Liver (tissue), 9 donors: ENCODE measurements around the gene PXDN. TPM values are rescaled to one million over a fixed set of nuclear protein-coding genes. Genes with fewer than 3 reads are reported as not detected.

Source experiments
- DNase-seq: peaks from one replicate; pipeline ENCODE4 v3.0.0-alpha.2; 2017; ENCODE audit warnings: low spot score
- H3K27ac ChIP-seq, 2 donors: one replicate each; pipeline ENCODE4 v1.7.0; 2013; ENCODE audit warnings: inconsistent platforms in 2 of 2, low read length in 2 of 2, control low read depth in 1 of 2, low read depth in 1 of 2, mild to moderate bottlenecking in 1 of 2
- H3K27me3 ChIP-seq, 4 donors: one replicate each; pipeline versions ENCODE4 v1.6.1 to v1.7.0; 2013; ENCODE audit warnings: low read length in 3 of 4, inconsistent platforms in 1 of 4, mild to moderate bottlenecking in 1 of 4, moderate library complexity in 1 of 4; ENCODE audit not compliant: control insufficient read depth in 4 of 4, insufficient read depth in 4 of 4
- H3K36me3 ChIP-seq, 4 donors: one replicate each; pipeline versions ENCODE4 v1.6.1 to v1.7.0; 2013; ENCODE audit warnings: low read length in 3 of 4, mild to moderate bottlenecking in 3 of 4, low read depth in 1 of 4, moderate library complexity in 1 of 4; ENCODE audit not compliant: control insufficient read depth in 4 of 4, insufficient read depth in 3 of 4
- H3K4me1 ChIP-seq, 4 donors: one replicate each; pipeline versions ENCODE4 v1.6.1 to v1.7.0; 2013; ENCODE audit warnings: low read length in 3 of 4, mild to moderate bottlenecking in 3 of 4, moderate library complexity in 1 of 4; ENCODE audit not compliant: control insufficient read depth in 4 of 4, insufficient read depth in 4 of 4
- H3K4me3 ChIP-seq, 3 donors: one replicate each; pipeline versions ENCODE4 v1.6.1 to v1.7.0; 2013; ENCODE audit warnings: low read length in 3 of 3, control low read depth in 1 of 3, low read depth in 1 of 3, mild to moderate bottlenecking in 1 of 3
- H3K9ac ChIP-seq, 2 donors: one replicate each; pipeline ENCODE4 v1.7.0; 2013; ENCODE audit warnings: low read length in 2 of 2, mild to moderate bottlenecking in 2 of 2, moderate library complexity in 2 of 2, control low read depth in 1 of 2, low read depth in 1 of 2
- H3K9me3 ChIP-seq, 4 donors: one replicate each; pipeline versions ENCODE4 v1.6.1 to v1.7.0; 2013; ENCODE audit warnings: low read length in 3 of 4; ENCODE audit not compliant: control insufficient read depth in 4 of 4
- CTCF ChIP-seq: fragments of 150-350 bp; IDR thresholded peaks from 2 replicates; pipeline ENCODE4 v1.5.1; 2017; ENCODE audit warnings: improper control_type of control experiment, low read depth, low read length; ENCODE audit not compliant: missing input control
- EGR1 ChIP-seq, 2 donors: IDR thresholded peaks; 2 replicates each; pipeline ENCODE4 v1.6.1; 2016 to 2018; ENCODE audit warnings: antibody characterized with exemption in 2 of 2, low read depth in 2 of 2
- FOXA1 ChIP-seq: IDR thresholded peaks from 2 replicates; pipeline ENCODE4 v1.6.1; 2016; ENCODE audit warnings: antibody characterized with exemption
- FOXA2 ChIP-seq: IDR thresholded peaks from 2 replicates; pipeline ENCODE4 v1.6.1; 2016; ENCODE audit warnings: antibody characterized with exemption
- GABPA ChIP-seq, 2 donors: IDR thresholded peaks in 1 of 2; conservative IDR thresholded peaks in 1 of 2; 2 replicates each; pipeline ENCODE4 v1.6.1; 2016; ENCODE audit warnings: antibody characterized with exemption in 2 of 2, mild to moderate bottlenecking in 1 of 2, moderate library complexity in 1 of 2
- HNF4G ChIP-seq: IDR thresholded peaks from 2 replicates; pipeline ENCODE4 v1.6.1; 2016; ENCODE audit warnings: antibody characterized with exemption
- JUND ChIP-seq, 2 donors: IDR thresholded peaks; 2 replicates each; pipeline ENCODE4 v1.6.1; 2016; ENCODE audit warnings: antibody characterized with exemption in 2 of 2
- RAD21 ChIP-seq, 2 donors: IDR thresholded peaks; 2 replicates each; pipeline ENCODE4 v1.6.1; 2016; ENCODE audit warnings: antibody characterized with exemption in 2 of 2, mild to moderate bottlenecking in 2 of 2
- REST ChIP-seq: IDR thresholded peaks from 2 replicates; pipeline ENCODE4 v1.6.1; 2016; ENCODE audit warnings: antibody characterized with exemption, mild to moderate bottlenecking
- RXRA ChIP-seq, 2 donors: IDR thresholded peaks; 2 replicates each; pipeline ENCODE4 v1.6.1; 2017 to 2018; ENCODE audit warnings: antibody characterized with exemption in 2 of 2, mild to moderate bottlenecking in 1 of 2
- SP1 ChIP-seq: IDR thresholded peaks from 2 replicates; pipeline ENCODE4 v1.6.1; 2018; ENCODE audit warnings: antibody characterized with exemption, mild to moderate bottlenecking
- YY1 ChIP-seq: IDR thresholded peaks from 2 replicates; pipeline ENCODE4 v1.6.1; 2016; ENCODE audit warnings: antibody characterized with exemption, mild to moderate bottlenecking
- whole genome bisulfite sequencing: extraction: QIAGEN DNeasy Blood & Tissue Kit; methylation state at CpG from one replicate; pipeline ENCODE4 v1.1.7; 2013; 5-methylcytosine and 5-hydroxymethylcytosine counted together
- polyA plus RNA-seq, 2 donors: library from polyadenylated mRNA; stranded (reverse) in 1 of 2; unstranded in 1 of 2; fragments of 200-250 nt in 1 of 2; fragments of >200 nt in 1 of 2; fragmentation: Nextera tagmentation in 1 of 2; extraction: Ambion mirVana in 1 of 2; gene quantifications; one replicate each; pipeline versions ENCODE4 v1.2.1 to v1.2.3, GENCODE V29; 2013 to 2015
- total RNA-seq, 2 donors: library from RNA; depleted of rRNA; stranded (reverse); fragments of >200 nt; gene quantifications; one replicate each; pipeline ENCODE4 v1.2.3, GENCODE V29; 2014
- TF ChIP-seq, protein P1 (sequence below): IDR thresholded peaks from 2 replicates; pipeline ENCODE4 v1.6.1; 2016; ENCODE audit warnings: antibody characterized with exemption
- donor health status: healthy.
- donor health status: healthy.
- donor health status: healthy.
- donor health status: healthy.
- donor health status: healthy.

The PXDN gene
- total and polyA plus RNA-seq, 4 donors = 4.2 to 21.5 (median 16.9) TPM

- H3K27me3 ChIP-seq = no peaks in the 10 kb centered on the region
- no peaks in the 10 kb centered on the region for H3K9me3 ChIP-seq
- H3K9ac ChIP-seq = no peak overlapping the region
- H3K4me1 ChIP-seq = no peaks in the 10 kb centered on the region
- TF ChIP-seq, protein P1, sequence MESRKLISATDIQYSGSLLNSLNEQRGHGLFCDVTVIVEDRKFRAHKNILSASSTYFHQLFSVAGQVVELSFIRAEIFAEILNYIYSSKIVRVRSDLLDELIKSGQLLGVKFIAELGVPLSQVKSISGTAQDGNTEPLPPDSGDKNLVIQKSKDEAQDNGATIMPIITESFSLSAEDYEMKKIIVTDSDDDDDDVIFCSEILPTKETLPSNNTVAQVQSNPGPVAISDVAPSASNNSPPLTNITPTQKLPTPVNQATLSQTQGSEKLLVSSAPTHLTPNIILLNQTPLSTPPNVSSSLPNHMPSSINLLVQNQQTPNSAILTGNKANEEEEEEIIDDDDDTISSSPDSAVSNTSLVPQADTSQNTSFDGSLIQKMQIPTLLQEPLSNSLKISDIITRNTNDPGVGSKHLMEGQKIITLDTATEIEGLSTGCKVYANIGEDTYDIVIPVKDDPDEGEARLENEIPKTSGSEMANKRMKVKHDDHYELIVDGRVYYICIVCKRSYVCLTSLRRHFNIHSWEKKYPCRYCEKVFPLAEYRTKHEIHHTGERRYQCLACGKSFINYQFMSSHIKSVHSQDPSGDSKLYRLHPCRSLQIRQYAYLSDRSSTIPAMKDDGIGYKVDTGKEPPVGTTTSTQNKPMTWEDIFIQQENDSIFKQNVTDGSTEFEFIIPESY = no peak
- TF ChIP-seq JUND (IDR thresholded peaks at IDR 0.05) (no peak), RXRA (IDR thresholded peaks at IDR 0.05) (no peak), SP1 (no peak)
- no peak for DNase-seq
- no peaks in the 10 kb centered on the region for H3K36me3 ChIP-seq
- WGBS = 80% methylated on average over 3 of the region's 3 CpGs
- no peak overlapping the region for H3K4me3 ChIP-seq
- H3K27ac ChIP-seq = no peak overlapping the region
These were observed 88.9 kb downstream of the PXDN start for GRCh38 chr2:1655461-1655860.

DNA sequence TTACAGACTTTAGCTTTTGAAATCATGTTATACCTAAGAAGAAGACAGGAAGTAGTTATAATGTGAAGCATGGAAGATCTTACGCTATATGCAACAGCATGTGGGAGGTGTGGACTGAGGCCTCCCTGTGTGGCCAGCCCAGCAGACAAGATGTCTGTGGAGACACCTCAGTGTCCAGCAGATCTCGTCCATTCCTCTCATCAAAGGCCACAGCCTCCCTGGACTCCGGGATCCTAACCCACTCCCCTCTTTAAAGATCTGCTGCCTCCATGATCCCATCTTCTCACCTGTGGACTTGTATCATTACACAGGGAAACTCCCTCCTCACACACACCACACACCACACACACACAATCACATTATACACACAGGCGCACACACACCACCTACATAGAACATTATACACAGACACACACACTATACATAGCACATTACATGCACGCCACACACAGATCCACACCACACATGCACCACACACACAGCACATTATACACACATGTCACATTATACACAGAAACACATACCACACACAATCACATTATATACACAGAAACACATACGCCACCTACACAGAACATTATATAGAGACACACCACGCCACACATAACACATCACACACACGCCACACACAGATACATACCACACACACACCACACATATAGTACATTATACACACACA is 89.5 kb downstream of the PXDN start:
- no peak for DNase-seq
- Histone ChIP-seq H3K4me1 (no peaks in the 10 kb centered on the region), H3K9ac (no peak overlapping the region), H3K9me3 (no peaks in the 10 kb centered on the region), H3K27ac (no peak overlapping the region), H3K27me3 (no peaks in the 10 kb centered on the region), H3K4me3 (no peak overlapping the region), H3K36me3 (no peaks in the 10 kb centered on the region)
- WGBS = 79% methylated on average over 8 of the region's 8 CpGs
- TF ChIP-seq FOXA1 = no peak
- no peak for TF ChIP-seq CTCF
- TF ChIP-seq GABPA (IDR thresholded peaks at IDR 0.05 in 1 of 2, conservative IDR thresholded peaks at IDR 0.05 in 1 of 2) = no peak
- no peak for TF ChIP-seq SP1
- TF ChIP-seq HNF4G = no peak
- no peak for TF ChIP-seq REST
- no peak for TF ChIP-seq RAD21 (IDR thresholded peaks at IDR 0.05)
- TF ChIP-seq FOXA2 = no peak
- no peak for TF ChIP-seq EGR1 (IDR thresholded peaks at IDR 0.05; ENCODE audit: low read depth in 2 of 2)
- no peak for TF ChIP-seq YY1
